Lower lobe of right lung (tissue), 2 donors: Measurements from ENCODE around the gene RIC1. TPM values are rescaled to one million over a fixed set of nuclear protein-coding genes. Genes with fewer than 3 reads are reported as not detected.

ENCODE experiments used
- ATAC-seq, 2 donors: fragments of 200-7000 bp; cut with Tn5 transposase; one replicate each; pipeline ENCODE4 v1.9.1; 2020 to 2022; ENCODE audit warnings: mild to moderate bottlenecking in 2 of 2, moderate library complexity in 2 of 2
- DNase-seq: peaks from one replicate; pipeline ENCODE4 v3.0.0-alpha.2; 2020
- H3K27ac ChIP-seq: fragments of 200-600 bp; one replicate; pipeline ENCODE4 v1.8.0; 2022
- H3K27me3 ChIP-seq: fragments of 200-600 bp; one replicate; pipeline ENCODE4 v1.8.0; 2022; ENCODE audit warnings: low read depth
- H3K36me3 ChIP-seq: fragments of 200-600 bp; one replicate; pipeline ENCODE4 v1.8.0; 2022; ENCODE audit warnings: mild to moderate bottlenecking
- H3K4me1 ChIP-seq: fragments of 200-600 bp; one replicate; pipeline ENCODE4 v1.8.0; 2022
- H3K4me3 ChIP-seq: fragments of 200-600 bp; one replicate; pipeline ENCODE4 v1.8.0; 2022; ENCODE audit warnings: mild to moderate bottlenecking
- H3K9me3 ChIP-seq: fragments of 200-600 bp; one replicate; pipeline ENCODE4 v1.8.0; 2022
- intact Hi-C: fragments of 100-400 bp; cut with DNase I; formaldehyde crosslinking; loops from one replicate; pipeline ENCODE4 v1.11.0; 2022
- total RNA-seq: library from RNA; stranded (reverse); fragmentation: NEBNext Ultra II Directional; extraction: Animal tissue kit (Norgen Biotek cat#: 25700); gene quantifications from one replicate; pipeline ENCODE4 v1.2.1, GENCODE V29; 2021
- TF ChIP-seq, protein P1 (sequence below): fragments of 200-600 bp; IDR thresholded peaks from one replicate; pipeline ENCODE4 v1.8.0; 2022; ENCODE audit warnings: antibody characterized with exemption, mild to moderate bottlenecking
- donor health status: DM: no; HTN: yes; CAD: no; lungs with severe emphysema.

Gene RIC1
- total RNA-seq, 1 donor from 2014 or later: 20.5 TPM

DNA sequence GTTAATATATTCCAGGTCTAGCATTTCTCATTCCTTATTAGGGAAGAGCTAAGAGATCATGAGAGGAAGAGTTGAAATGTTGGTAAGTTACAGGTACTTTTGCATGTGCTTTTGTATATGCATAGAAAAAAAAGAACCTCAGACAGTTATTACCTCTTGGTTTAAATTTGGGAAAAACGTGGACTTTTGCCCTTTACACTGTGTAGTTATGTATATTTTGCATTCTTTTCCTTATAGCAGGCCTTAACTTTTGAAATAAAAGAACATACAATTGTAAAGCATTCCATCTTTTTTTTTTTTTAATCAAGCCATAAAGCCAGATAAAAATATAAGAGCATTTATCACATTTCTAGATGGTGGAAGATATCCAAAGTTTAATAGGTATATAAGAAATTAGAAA is 61.4 kb downstream of the RIC1 start:
- no peaks in the 10 kb centered on the region for H3K9me3 ChIP-seq
- ATAC-seq (no peak), DNase-seq (no peak)
- H3K36me3 ChIP-seq: no peaks in the 10 kb centered on the region
- no peaks in the 10 kb centered on the region for H3K27me3 ChIP-seq
- H3K4me1 ChIP-seq: peaks cover 16% of the 10 kb centered on the region
- no peak overlapping the region for H3K27ac ChIP-seq
- TF ChIP-seq, protein P1, sequence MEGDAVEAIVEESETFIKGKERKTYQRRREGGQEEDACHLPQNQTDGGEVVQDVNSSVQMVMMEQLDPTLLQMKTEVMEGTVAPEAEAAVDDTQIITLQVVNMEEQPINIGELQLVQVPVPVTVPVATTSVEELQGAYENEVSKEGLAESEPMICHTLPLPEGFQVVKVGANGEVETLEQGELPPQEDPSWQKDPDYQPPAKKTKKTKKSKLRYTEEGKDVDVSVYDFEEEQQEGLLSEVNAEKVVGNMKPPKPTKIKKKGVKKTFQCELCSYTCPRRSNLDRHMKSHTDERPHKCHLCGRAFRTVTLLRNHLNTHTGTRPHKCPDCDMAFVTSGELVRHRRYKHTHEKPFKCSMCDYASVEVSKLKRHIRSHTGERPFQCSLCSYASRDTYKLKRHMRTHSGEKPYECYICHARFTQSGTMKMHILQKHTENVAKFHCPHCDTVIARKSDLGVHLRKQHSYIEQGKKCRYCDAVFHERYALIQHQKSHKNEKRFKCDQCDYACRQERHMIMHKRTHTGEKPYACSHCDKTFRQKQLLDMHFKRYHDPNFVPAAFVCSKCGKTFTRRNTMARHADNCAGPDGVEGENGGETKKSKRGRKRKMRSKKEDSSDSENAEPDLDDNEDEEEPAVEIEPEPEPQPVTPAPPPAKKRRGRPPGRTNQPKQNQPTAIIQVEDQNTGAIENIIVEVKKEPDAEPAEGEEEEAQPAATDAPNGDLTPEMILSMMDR: no peak
- no peak overlapping the region for H3K4me3 ChIP-seq
- intact Hi-C loops: no loop called here

DNA sequence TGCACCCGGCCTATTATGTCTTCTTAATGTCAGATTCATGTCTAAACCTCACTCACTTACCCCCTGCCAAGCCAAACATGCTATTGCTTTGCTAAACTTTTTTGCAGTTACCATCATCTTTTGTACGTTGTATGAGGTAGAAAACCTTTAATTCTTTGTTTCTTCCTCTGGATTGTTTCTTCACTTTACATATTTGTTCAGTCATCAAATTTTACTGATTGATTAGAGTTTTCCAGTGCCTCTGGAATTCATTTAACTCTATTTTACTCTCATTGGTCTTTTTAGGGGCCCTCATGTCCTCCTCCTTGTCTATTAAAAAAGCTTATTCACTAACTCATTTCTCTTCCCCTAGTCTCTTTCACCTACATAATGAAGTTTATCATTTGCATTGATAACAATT is 67.0 kb downstream of the RIC1 start:
- Histone ChIP-seq H3K4me1 (peaks cover 7% of the 10 kb centered on the region), H3K4me3 (no peak overlapping the region), H3K27ac (no peak overlapping the region), H3K27me3 (no peaks in the 10 kb centered on the region), H3K36me3 (no peaks in the 10 kb centered on the region), H3K9me3 (no peaks in the 10 kb centered on the region)
- ATAC-seq (no peak), DNase-seq (no peak)
- TF ChIP-seq, protein P1: no peak
- intact Hi-C loops: no loop called here

DNA sequence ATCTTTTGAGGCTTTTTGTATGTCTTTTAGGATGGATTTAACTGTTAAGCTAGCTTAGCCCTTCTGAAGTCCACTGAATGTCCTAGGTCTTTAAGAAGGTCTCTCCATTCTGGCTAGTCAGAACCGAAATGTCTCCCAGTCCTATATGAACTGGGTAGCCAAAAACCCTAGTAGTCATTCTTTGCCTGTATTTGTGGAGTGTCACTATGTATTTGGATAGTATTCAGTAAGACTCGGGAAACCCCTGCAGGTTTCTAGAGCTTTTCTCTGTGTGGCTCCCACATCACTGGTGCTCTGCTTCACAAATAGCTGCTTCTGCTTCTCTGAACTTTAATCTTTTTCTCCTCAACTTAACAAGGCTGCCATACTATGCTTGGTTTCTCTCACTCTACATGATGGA is 68.0 kb downstream of the RIC1 start:
- no peak overlapping the region for H3K4me3 ChIP-seq
- H3K27me3 ChIP-seq: no peaks in the 10 kb centered on the region
- TF ChIP-seq, protein P1: no peak
- intact Hi-C loops: no loop called here
- H3K27ac ChIP-seq: no peak overlapping the region
- ATAC-seq (no peak), DNase-seq (no peak)
- peaks cover 7% of the 10 kb centered on the region for H3K4me1 ChIP-seq
- H3K9me3 ChIP-seq: no peaks in the 10 kb centered on the region
- no peaks in the 10 kb centered on the region for H3K36me3 ChIP-seq

DNA sequence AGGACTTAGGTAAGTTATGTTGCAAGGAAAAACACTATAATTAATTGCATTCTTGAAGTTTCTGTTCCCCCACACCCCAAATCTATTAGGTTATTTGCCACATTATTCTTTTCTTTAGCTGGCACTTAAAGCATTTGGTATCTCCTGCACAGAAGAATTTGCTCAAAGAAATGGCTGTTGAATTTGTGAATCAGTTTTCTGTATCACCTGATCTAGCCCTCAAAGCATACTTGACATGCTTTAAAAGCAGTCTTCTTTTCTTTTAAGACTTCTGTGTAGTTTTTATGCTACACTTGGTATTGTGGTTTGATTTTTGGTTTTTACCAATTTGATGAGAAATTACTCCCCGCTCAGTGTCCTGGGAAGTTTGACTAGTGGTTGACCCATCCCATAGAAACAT is 69.1 kb downstream of the RIC1 start:
- Histone ChIP-seq H3K27ac (no peak overlapping the region), H3K36me3 (no peaks in the 10 kb centered on the region), H3K9me3 (no peaks in the 10 kb centered on the region), H3K4me1 (peaks cover 7% of the 10 kb centered on the region), H3K4me3 (no peak overlapping the region), H3K27me3 (no peaks in the 10 kb centered on the region)
- DNase-seq: no peak
- TF ChIP-seq, protein P1: no peak
- ATAC-seq: no peak
- intact Hi-C loops: no loop called here

DNA sequence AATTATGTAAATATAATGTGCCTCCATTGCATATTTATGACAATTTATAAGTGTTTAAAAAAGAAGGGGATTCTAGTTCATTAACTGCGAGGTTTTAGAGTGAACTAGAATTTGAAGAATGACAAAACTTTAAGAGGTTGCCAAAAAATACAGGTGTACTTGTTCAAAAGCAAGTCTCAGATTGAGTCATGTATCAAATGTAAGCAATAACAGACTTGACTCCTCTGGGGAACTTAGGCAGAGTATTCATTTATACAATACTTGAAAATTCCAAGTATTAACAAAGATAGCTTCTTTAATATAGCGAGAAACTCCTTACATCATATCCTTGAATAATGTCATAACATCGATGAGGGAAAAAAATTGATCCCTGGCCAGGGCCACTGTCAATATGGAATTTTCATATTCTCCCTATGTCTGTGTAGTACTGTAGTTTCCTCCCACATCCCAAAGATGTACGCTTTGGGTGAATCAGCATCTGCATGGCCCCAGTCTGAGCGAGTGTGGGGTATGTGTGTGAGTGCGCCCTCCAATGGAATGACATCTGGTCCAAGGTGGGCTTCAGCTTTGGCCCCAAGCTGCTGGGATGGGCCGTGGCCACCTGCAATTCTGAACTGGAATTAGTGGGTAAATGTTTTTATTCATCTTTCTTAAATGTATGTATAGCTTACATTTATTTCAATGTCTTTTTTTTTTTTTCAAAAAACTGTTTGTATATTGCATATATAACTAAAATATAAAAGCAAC is 70.1 kb downstream of the RIC1 start:
- Histone ChIP-seq H3K27me3 (no peaks in the 10 kb centered on the region), H3K9me3 (no peaks in the 10 kb centered on the region), H3K4me3 (no peak overlapping the region), H3K27ac (no peak overlapping the region), H3K4me1 (peaks cover 7% of the 10 kb centered on the region), H3K36me3 (no peaks in the 10 kb centered on the region)
- no peak for DNase-seq
- ATAC-seq: peak in 1 of 2 donors; percentile 51
- TF ChIP-seq, protein P1: no peak
- intact Hi-C loops: no loop called here
